GM06990 (cell line): ENCODE measurements around the gene EHF.

Experiments used
- DNase-seq: peaks from one replicate; pipeline ENCODE4 v3.0.0-alpha.2; 2011; ENCODE audit not compliant: insufficient read length; ENCODE audit errors: extremely low read depth
- H3K27me3 ChIP-seq: replicated peaks from 2 replicates; pipeline ENCODE4 v1.6.0; 2011; ENCODE audit warnings: low read length; ENCODE audit not compliant: control insufficient read depth, insufficient read depth
- H3K36me3 ChIP-seq: 2 replicates; pipeline ENCODE4 v1.5.1; 2011; ENCODE audit warnings: low read length; ENCODE audit not compliant: control insufficient read depth, insufficient read depth
- H3K4me3 ChIP-seq: replicated peaks from 2 replicates; pipeline ENCODE4 v1.5.1; 2011; ENCODE audit warnings: low read depth, mild to moderate bottlenecking, control low read depth, low read length
- CTCF ChIP-seq: IDR thresholded peaks from 2 replicates; pipeline ENCODE4 v1.5.1; 2011; ENCODE audit warnings: low read length, control low read depth, mild to moderate bottlenecking, inconsistent platforms; ENCODE audit not compliant: insufficient read depth, poor library complexity, severe bottlenecking

The EHF gene

GRCh38 chr11:34583818-34584217 lies 37.1 kb upstream of the EHF start:
- TF ChIP-seq CTCF, result no peak
- H3K27me3 ChIP-seq, result no peaks in the 10 kb centered on the region; the same call in none of the 2 replicates
- H3K4me3 ChIP-seq, result no peak overlapping the region
- DNase-seq, result no peak
- H3K36me3 ChIP-seq, result no peaks in the 10 kb centered on the region

- H3K27me3 ChIP-seq, result no peaks in the 10 kb centered on the region; the same call in none of the 2 replicates
- DNase-seq, result no peak
- H3K36me3 ChIP-seq, result no peaks in the 10 kb centered on the region
- TF ChIP-seq CTCF, result no peak
- H3K4me3 ChIP-seq, result no peak overlapping the region
These were observed 35.6 kb upstream of the EHF start for GRCh38 chr11:34585304-34585734.

GRCh38 chr11:34585735-34586487 lies 35.0 kb upstream of the EHF start:
- peak; percentile 40 for TF ChIP-seq CTCF
- Histone ChIP-seq H3K27me3 (no peaks in the 10 kb centered on the region; the same call in none of the 2 replicates), H3K36me3 (no peaks in the 10 kb centered on the region), H3K4me3 (no peak overlapping the region)
- peak; percentile 25 for DNase-seq

GRCh38 chr11:34586488-34587281 lies 34.2 kb upstream of the EHF start:
- no peak for TF ChIP-seq CTCF
- Histone ChIP-seq H3K36me3 (no peaks in the 10 kb centered on the region), H3K4me3 (no peak overlapping the region), H3K27me3 (no peaks in the 10 kb centered on the region; the same call in 1 of the 2 replicates)
- DNase-seq, result no peak

- Histone ChIP-seq H3K27me3 (no peaks in the 10 kb centered on the region; the same call in 1 of the 2 replicates), H3K36me3 (no peaks in the 10 kb centered on the region), H3K4me3 (no peak overlapping the region)
- DNase-seq, result no peak
- TF ChIP-seq CTCF, result no peak
These were observed 33.6 kb upstream of the EHF start for GRCh38 chr11:34587282-34587677.
